WTC11 (cell line): ENCODE measurements around the gene ANKRD28. TPM values are rescaled to one million over a fixed set of nuclear protein-coding genes. Genes with fewer than 3 reads are reported as not detected.

Source experiments
- ATAC-seq: fragments of 200-7000 bp; cut with Tn5 transposase; 2 replicates; pipeline ENCODE4 v1.10.0; 2021; ENCODE audit warnings: mild to moderate bottlenecking, moderate library complexity
- CTCF ChIA-PET: fragments of 300-600 bp; sonication (Branson Sonifier 250); formaldehyde crosslinking; loops from one replicate; lab custom pipeline; 2021; ENCODE audit warnings: antibody characterized with exemption; lab: Charles Lee
- POLR2A ChIA-PET: fragments of 350-600 bp; sonication (Branson Sonifier 250); formaldehyde crosslinking; loops from one replicate; lab custom pipeline; 2021; ENCODE audit warnings: antibody characterized with exemption; lab: Charles Lee
- DNase-seq: peaks from one replicate; pipeline ENCODE4 v3.0.0; 2021; ENCODE audit warnings: low spot score
- H3K27ac Mint-ChIP-seq: 2 replicates; pipeline ENCODE4 v1.8.0; 2021; ENCODE audit warnings: mixed read lengths
- H3K27me3 Mint-ChIP-seq: 2 replicates; pipeline ENCODE4 v1.8.0; 2021; ENCODE audit warnings: low read depth, mild to moderate bottlenecking, moderate library complexity, mixed read lengths
- H3K36me3 Mint-ChIP-seq: 2 replicates; pipeline ENCODE4 v1.8.0; 2021; ENCODE audit warnings: mixed read lengths
- H3K4me1 Mint-ChIP-seq: 2 replicates; pipeline ENCODE4 v1.8.0; 2022; ENCODE audit warnings: mixed read lengths
- H3K4me3 Mint-ChIP-seq: 2 replicates; pipeline ENCODE4 v1.8.0; 2021; ENCODE audit warnings: mild to moderate bottlenecking, moderate library complexity, mixed read lengths
- H3K9me3 Mint-ChIP-seq: 2 replicates; pipeline ENCODE4 v1.8.0; 2021; ENCODE audit warnings: mixed read lengths
- ATF3 ChIP-seq: sonication (generic); formaldehyde crosslinking; conservative IDR thresholded peaks from 2 replicates; pipeline ENCODE4 v1.8.1; 2022; ENCODE audit warnings: mild to moderate bottlenecking, missing genetic modification reagents
- ELF4 ChIP-seq: sonication (generic); formaldehyde crosslinking; IDR thresholded peaks from 2 replicates; pipeline ENCODE4 v1.8.1; 2022; ENCODE audit warnings: low read depth, mild to moderate bottlenecking, moderate library complexity, missing genetic modification reagents
- FOXP4 ChIP-seq: sonication (generic); formaldehyde crosslinking; IDR thresholded peaks from 2 replicates; pipeline ENCODE4 v1.8.0; 2022; ENCODE audit warnings: mild to moderate bottlenecking, missing genetic modification reagents
- GABPB1 ChIP-seq: sonication (generic); formaldehyde crosslinking; IDR thresholded peaks from 2 replicates; pipeline ENCODE4 v1.8.1; 2023; ENCODE audit warnings: mild to moderate bottlenecking, missing genetic modification reagents
- IRF2 ChIP-seq: sonication (generic); formaldehyde crosslinking; IDR thresholded peaks from 2 replicates; pipeline ENCODE4 v1.8.0; 2022; ENCODE audit warnings: low read depth, missing genetic modification reagents, borderline replicate concordance
- JUN ChIP-seq: sonication (generic); formaldehyde crosslinking; IDR thresholded peaks from 2 replicates; pipeline ENCODE4 v1.8.0; 2023; ENCODE audit warnings: mild to moderate bottlenecking, missing genetic modification reagents
- KAT7 ChIP-seq: sonication (generic); formaldehyde crosslinking; IDR thresholded peaks from 2 replicates; pipeline ENCODE4 v1.8.1; 2023; ENCODE audit warnings: missing genetic modification reagents, mild to moderate bottlenecking, borderline replicate concordance
- NFATC4 ChIP-seq: fragments of 250-450 bp; sonication (Bioruptor Pico); IDR thresholded peaks from 2 replicates; pipeline ENCODE4 v1.9.0; 2021; ENCODE audit warnings: mild to moderate bottlenecking
- NFE2L1 ChIP-seq: sonication (generic); formaldehyde crosslinking; IDR thresholded peaks from 2 replicates; pipeline ENCODE4 v1.8.1; 2023; ENCODE audit warnings: missing genetic modification reagents
- NFYB ChIP-seq: sonication (generic); formaldehyde crosslinking; conservative IDR thresholded peaks from 2 replicates; pipeline ENCODE4 v1.8.0; 2022; ENCODE audit warnings: low read depth, missing genetic modification reagents
- RORB ChIP-seq: fragments of 250-450 bp; sonication (Bioruptor Pico); IDR thresholded peaks from 2 replicates; pipeline ENCODE4 v1.9.0; 2021; ENCODE audit warnings: mild to moderate bottlenecking
- SP1 ChIP-seq: sonication (generic); formaldehyde crosslinking; conservative IDR thresholded peaks from 2 replicates; pipeline ENCODE4 v1.8.1; 2022; ENCODE audit warnings: missing genetic modification reagents
- TCF7 ChIP-seq: sonication (generic); formaldehyde crosslinking; IDR thresholded peaks from 2 replicates; pipeline ENCODE4 v1.8.0; 2022; ENCODE audit warnings: mild to moderate bottlenecking, low read depth, missing genetic modification reagents, moderate library complexity
- ZBTB21 ChIP-seq: sonication (generic); formaldehyde crosslinking; IDR thresholded peaks from 2 replicates; pipeline ENCODE4 v1.8.1; 2023; ENCODE audit warnings: mild to moderate bottlenecking, missing genetic modification reagents, borderline replicate concordance
- ZNF121 ChIP-seq: sonication (generic); formaldehyde crosslinking; IDR thresholded peaks from 2 replicates; pipeline ENCODE4 v1.8.0; 2023; ENCODE audit warnings: missing genetic modification reagents
- ZNF138 ChIP-seq: sonication (generic); formaldehyde crosslinking; conservative IDR thresholded peaks from 2 replicates; pipeline ENCODE4 v1.8.1; 2022; ENCODE audit warnings: mild to moderate bottlenecking, moderate library complexity, missing genetic modification reagents
- ZNF671 ChIP-seq: fragments of 250-450 bp; sonication (Bioruptor Pico); IDR thresholded peaks from 2 replicates; pipeline ENCODE4 v1.8.0; 2021; ENCODE audit warnings: mild to moderate bottlenecking
- total RNA-seq: library from RNA; stranded (reverse); gene quantifications from 3 replicates; pipeline ENCODE4 v1.2.3, GENCODE V29; 2021
- TF ChIP-seq, protein P1 (sequence below): sonication (generic); formaldehyde crosslinking; IDR thresholded peaks from 2 replicates; pipeline ENCODE4 v1.8.1; 2023; ENCODE audit warnings: mild to moderate bottlenecking, missing genetic modification reagents
- TF ChIP-seq, protein P2 (sequence below): sonication (generic); formaldehyde crosslinking; IDR thresholded peaks from 2 replicates; pipeline ENCODE4 v1.8.0; 2023; ENCODE audit warnings: missing genetic modification reagents

The ANKRD28 gene
- total RNA-seq, 1 experiment from 2014 or later = 51.6 TPM

GRCh38 chr3:15634671-15635070 is 163.1 kb downstream of the ANKRD28 start:
- POLR2A ChIA-PET = no interaction called here
- no peak for ATAC-seq
- TF ChIP-seq ZNF121 (CRISPR knock-in tag) (no peak), ELF4 (CRISPR knock-in tag) (no peak), NFATC4 (no peak), ZBTB21 (no peak)
- peaks cover 4% of the 10 kb centered on the region; the same call in 1 of the 2 replicates for H3K36me3 Mint-ChIP-seq
- H3K9me3 Mint-ChIP-seq = no peaks in the 10 kb centered on the region
- no peak overlapping the region for H3K27ac Mint-ChIP-seq
- CTCF ChIA-PET = interaction anchor here (1.5 to 2.0 kb wide), 2 partner anchors 340 to 544 kb away, joined by 3 to 5 read pairs; no protein-coding TSS in a partner anchor
- H3K4me1 Mint-ChIP-seq = peaks cover 66% of the 10 kb centered on the region
- no peak for DNase-seq
- H3K27me3 Mint-ChIP-seq = peaks cover 2% of the 10 kb centered on the region; the same call in 1 of the 2 replicates
- no peak overlapping the region for H3K4me3 Mint-ChIP-seq

GRCh38 chr3:15633766-15634598 is 163.8 kb downstream of the ANKRD28 start:
- Mint-ChIP-seq H3K27ac (0 out of 2 replicates have a peak overlapping the region, but pooled peaks have one; percentile 1), H3K4me1 (peaks cover 67% of the 10 kb centered on the region), H3K9me3 (no peaks in the 10 kb centered on the region), H3K36me3 (peaks cover 4% of the 10 kb centered on the region; the same call in 1 of the 2 replicates), H3K4me3 (peak overlapping the region; percentile 26), H3K27me3 (peaks cover 2% of the 10 kb centered on the region; the same call in 1 of the 2 replicates)
- ChIA-PET POLR2A (no interaction called here), CTCF (interaction anchor here (1.5 to 2.0 kb wide), 2 partner anchors 341 to 544 kb away, joined by 3 to 5 read pairs; no protein-coding TSS in a partner anchor)
- TF ChIP-seq JUN (CRISPR knock-in tag) (no peak), FOXP4 (CRISPR knock-in tag) (no peak), NFYB (CRISPR knock-in tag) (no peak), GABPB1 (no peak), ZNF138 (no peak), ZNF671 (CRISPR knock-in tag) (no peak), RORB (CRISPR knock-in tag) (no peak), NFE2L1 (CRISPR knock-in tag) (no peak), SP1 (CRISPR knock-in tag) (no peak), KAT7 (CRISPR knock-in tag) (no peak), ATF3 (no peak), TCF7 (no peak), IRF2 (CRISPR knock-in tag) (no peak)
- TF ChIP-seq, protein P1, sequence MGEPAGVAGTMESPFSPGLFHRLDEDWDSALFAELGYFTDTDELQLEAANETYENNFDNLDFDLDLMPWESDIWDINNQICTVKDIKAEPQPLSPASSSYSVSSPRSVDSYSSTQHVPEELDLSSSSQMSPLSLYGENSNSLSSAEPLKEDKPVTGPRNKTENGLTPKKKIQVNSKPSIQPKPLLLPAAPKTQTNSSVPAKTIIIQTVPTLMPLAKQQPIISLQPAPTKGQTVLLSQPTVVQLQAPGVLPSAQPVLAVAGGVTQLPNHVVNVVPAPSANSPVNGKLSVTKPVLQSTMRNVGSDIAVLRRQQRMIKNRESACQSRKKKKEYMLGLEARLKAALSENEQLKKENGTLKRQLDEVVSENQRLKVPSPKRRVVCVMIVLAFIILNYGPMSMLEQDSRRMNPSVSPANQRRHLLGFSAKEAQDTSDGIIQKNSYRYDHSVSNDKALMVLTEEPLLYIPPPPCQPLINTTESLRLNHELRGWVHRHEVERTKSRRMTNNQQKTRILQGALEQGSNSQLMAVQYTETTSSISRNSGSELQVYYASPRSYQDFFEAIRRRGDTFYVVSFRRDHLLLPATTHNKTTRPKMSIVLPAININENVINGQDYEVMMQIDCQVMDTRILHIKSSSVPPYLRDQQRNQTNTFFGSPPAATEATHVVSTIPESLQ (CRISPR knock-in tag) = no peak
- TF ChIP-seq, protein P2, sequence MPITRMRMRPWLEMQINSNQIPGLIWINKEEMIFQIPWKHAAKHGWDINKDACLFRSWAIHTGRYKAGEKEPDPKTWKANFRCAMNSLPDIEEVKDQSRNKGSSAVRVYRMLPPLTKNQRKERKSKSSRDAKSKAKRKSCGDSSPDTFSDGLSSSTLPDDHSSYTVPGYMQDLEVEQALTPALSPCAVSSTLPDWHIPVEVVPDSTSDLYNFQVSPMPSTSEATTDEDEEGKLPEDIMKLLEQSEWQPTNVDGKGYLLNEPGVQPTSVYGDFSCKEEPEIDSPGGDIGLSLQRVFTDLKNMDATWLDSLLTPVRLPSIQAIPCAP (CRISPR knock-in tag) = no peak
- ATAC-seq (no peak), DNase-seq (no peak)
